Inflammatory macrophage (primary cell): ENCODE data around the gene BRI3.
A peak's percentile ranks its signal among the peaks of the same experiment; 100 is the strongest.

Source experiments
- DNase-seq, 2 donors: peaks; one replicate each; pipeline ENCODE4 v3.0.0-alpha.2; 2020 to 2022

BRI3 gene

DNA sequence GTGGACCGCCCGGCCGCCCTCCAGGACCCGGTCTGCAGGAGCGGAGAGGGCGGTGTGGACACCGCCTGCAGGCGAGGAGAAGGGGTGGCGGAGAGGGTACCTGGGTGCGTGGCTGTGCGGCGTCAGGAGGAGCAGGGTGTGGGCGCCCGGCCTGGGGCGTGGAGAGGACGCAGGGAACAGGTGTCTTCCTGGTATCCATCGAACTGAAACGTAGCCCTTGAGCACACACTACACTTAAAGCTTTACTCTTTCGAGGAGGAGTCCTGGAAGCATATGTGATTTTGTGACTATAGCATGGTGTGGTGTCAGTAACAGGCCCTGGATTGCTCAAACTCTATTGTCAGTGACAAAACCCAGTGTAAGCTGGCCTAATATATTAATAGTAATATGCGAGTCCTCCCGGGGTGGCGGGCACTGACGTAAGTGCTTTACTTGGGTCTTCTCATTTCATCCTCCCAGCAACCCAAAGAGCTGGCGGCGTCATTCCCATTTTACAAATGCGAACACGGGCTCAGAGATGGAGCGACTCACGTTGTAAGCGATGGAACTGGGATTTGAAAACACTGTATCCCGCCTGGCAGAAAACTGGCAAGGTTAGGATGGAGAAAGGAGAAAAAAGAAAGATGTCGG lies 28.9 kb upstream of the BRI3 start:
- peak in 1 of 2 donors; percentile 2 for DNase-seq

DNA sequence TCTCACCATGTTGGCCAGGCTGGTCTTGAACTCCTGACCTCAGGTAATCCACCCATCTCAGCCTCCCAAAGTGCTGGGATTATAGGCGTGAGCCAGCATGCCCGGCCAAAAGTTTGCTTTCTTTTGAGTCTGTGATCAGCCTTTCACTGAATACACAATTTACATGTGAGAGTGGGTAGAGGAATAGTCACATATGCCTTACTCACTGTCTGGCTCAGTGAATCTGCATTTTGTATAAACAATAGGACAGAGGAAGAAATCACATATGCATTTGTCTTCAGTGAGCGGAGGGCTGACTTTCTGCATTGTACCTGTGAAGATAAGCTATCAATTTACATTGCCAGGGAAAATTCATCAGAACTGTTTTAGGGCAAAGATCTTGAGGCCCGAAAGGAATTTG lies 27.0 kb upstream of the BRI3 start:
- peak in 1 of 2 donors; percentile 5 for DNase-seq

GRCh38 chr7:98254951-98255610 lies 26.4 kb upstream of the BRI3 start:
- DNase-seq: peak; percentile 62 to 77

DNA sequence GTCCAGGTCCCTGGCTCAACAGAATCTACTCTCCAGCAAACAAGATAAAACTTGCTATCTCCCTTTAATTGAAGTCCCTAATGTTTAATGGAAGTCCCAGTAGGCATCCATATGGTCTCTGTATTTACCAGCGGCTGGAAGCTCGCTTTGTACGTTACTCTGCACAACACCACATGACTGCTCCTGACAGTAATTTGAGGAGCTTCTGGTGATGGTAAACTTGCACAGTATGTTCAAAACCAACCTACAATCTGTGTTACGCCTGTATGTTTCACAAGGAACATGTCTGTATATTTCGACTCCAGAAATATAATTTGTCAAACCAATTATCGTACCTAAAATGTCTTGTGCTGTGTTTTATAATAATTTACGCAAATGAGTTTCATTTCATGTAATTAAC lies 25.1 kb upstream of the BRI3 start:
- DNase-seq: no peak

GRCh38 chr7:98257701-98258100 lies 23.8 kb upstream of the BRI3 start:
- DNase-seq: no peak

DNA sequence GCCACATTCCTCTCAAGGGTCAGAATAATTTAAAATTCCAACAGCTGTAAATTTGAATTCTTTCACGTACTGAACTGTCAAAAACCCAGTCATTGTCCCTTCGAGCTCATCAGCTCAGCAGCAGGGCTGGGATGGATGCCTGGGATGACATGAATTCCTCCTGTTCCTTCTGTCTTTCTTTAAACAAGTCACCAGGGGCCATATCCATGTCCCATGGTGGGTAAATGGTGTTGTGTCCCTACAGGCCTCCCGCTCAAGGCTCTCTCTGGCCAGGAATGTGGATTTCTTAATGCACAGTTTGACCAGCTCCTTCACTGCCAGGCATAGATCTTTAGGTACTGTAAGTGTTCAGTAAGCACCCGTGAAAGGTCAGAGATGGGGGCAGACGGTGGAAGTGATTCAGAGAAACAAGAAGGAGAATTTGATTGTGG lies 15.6 kb upstream of the BRI3 start:
- no peak for DNase-seq

GRCh38 chr7:98266840-98267239 lies 14.6 kb upstream of the BRI3 start:
- peak; percentile 12 to 44 for DNase-seq

DNA sequence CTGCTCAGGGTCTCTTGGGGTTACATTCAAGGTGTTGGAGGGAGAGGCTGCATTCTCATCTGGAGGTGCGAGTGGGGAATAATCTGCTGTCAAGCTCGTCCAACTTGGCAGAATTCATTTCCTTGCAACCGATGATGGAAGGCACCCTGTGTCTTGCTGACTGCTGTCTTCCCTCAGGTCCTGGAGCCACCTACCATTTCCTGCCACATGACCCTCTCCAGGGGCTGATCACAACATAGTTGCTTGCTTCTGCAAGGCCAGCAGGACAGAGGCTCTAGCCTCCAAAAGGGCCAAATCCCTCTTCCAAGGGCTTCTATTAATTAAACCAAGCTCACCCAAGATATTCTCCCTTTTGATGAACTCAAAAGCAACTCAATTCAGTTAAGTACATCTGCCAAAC lies 14.2 kb upstream of the BRI3 start:
- DNase-seq: peak; percentile 66 to 80

- peak; percentile 86 to 96 for DNase-seq
Observed at GRCh38 chr7:98276241-98276761, 5.2 kb upstream of the BRI3 start.

DNA sequence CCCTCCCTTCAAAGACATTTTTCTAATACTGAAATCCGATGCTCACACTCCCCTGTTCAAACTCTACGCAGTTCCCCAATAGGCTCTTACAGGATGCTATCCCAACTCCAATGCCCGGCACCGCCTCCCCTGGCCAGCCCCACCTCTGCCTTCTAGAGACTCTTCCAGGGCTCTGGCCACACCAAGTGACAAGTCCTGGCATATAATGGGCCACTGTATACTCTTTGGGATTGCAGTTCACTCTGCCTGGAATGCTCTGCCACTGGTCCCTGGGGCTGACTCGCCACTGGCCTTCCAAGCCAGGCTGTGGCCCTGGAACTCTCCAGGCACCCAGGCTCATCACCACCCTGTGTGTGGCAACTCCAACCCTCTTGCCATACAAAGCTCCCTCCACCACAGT lies 3.1 kb upstream of the BRI3 start:
- no peak for DNase-seq

DNA sequence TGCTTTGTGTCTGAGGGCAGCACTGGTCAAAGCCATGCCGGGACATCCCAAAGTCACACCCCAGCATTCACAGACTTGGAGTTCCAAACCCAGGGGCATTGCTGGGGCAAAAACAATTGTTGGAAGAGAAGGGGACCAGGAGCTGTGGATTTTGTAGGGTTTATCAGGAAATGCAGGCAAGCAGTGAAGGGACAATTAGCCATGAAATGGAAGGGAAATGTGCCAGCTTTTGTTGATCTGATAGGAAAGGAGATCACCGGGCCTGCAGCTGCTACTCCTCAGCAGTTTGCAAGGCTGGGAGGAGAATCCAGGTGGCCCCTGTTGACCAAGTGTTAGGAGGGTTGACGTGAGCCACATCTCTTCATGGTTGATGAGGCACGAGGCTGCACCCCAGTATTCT lies 2.5 kb upstream of the BRI3 start:
- no peak for DNase-seq

GRCh38 chr7:98280296-98280695 lies 1.2 kb upstream of the BRI3 start:
- DNase-seq: no peak

DNA sequence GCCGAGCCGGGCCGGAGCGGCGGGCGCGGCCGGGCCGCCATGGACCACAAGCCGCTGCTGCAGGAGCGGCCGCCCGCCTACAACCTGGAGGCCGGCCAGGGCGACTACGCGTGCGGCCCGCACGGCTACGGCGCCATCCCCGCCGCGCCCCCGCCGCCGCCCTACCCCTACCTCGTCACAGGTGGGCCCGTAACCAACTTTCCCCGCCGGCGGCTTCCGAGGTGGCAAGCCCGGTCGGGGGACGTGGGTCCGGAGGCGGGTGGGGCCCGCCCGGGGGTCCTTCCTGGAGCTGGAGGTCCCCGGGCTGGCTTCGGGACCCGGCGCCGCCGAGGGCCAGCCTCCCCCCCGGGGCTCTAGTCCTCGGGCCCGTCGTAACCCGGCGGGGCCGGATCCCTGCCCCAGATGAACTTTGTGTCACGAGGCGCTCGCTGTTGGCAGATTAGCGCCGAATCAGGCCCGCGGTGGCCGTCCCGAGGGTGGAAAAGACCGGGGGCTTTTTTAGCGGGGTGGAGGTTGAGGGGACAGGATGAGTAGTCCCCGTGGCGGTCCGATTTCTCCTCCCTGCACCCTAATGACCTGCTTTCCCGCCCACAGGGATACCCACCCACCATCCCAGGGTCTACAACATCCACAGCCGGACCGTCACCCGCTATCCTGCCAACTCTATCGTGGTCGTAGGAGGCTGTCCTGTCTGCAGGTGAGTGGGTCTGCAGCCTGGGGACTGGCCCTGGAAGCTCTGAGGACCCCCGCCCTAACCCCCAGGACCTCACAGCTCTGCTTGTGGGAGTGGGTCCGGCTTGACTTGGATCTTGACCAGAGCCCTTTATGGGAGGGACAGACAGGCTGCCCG lies 496 bp downstream of the BRI3 start:
- peak in 1 of 2 donors; percentile 61 for DNase-seq

DNA sequence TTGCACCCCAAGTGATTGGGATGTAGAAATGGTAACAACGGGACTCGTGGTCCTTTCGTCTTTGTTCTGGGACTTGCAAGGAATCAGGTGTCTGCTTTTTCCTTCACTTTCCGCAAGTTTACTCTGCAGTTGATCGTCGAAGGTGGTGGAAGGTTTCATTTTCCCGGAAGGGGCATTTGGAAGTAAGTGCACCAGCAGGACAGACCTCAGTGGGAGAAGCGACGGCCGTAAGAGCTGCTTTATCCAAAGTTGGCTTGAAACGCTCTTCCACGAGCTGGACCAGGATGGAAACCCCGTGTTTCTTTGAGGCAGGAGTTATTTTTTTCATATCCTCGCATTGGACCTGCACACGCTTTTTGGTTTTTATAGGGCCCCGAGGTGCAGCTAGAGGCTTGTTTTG lies 1.2 kb downstream of the BRI3 start:
- no peak for DNase-seq

- peak; percentile 98 for DNase-seq
Observed at GRCh38 chr7:98283127-98283886, 1.8 kb downstream of the BRI3 start.

DNA sequence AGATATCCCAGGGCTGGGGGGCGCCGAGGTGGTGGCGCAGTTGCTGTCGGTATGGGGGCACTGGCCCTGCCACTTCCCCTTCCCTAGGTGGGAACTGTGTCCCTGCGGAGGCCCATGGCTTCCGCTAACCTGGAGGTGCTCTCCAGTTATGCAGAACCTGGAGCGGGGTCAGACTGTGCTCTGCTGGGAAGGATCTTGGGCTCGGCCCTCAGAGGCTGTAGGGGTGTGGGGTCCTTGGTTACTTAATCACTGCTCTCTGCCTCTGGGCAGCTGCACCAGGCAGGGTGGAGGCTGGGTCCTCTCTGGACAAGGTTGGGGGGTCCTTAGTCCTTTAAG lies 2.4 kb downstream of the BRI3 start:
- peak in 1 of 2 donors; percentile 49 for DNase-seq

DNA sequence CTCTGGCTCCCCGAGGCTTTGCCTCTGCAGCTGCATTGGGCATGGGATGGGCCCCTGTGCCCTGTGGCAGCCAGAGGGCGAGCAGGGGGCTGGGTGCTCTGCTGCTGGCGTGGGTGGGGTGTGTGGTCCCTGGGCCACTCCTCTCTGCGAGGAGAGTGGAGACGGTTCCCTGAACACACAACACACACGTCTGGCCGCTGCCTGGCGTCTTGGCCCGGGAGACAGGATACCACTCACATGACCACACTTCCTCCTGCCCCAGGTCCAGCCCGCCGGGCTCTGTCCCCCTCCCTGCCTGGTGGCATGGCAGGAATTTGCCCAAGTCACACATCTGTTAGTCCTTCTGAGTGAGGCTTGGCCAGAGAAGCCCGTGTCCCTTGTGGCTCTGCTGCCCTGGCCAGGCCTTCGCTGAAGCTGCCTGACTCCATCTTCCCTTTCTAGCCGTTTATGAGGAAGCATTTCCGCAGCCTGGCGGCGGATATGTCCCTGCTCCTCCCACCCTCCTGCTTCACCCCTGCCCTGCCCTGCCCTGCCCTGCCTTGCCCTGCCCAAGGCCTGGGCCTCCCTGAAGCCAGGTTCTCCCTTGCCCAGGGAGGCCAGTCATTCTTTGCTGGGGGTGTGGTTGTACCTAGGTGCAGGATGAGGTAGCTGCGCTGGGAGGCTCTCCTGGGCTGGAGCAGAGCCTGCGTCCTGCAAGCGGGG lies 3.0 kb downstream of the BRI3 start:
- peak; percentile 93 to 94 for DNase-seq

- DNase-seq: peak; percentile 40 to 61
Observed at GRCh38 chr7:98285157-98286092, 3.9 kb downstream of the BRI3 start.

GRCh38 chr7:98286093-98286539 lies 4.6 kb downstream of the BRI3 start:
- peak; percentile 91 to 94 for DNase-seq

- DNase-seq: no peak
Observed at GRCh38 chr7:98286701-98287485, 5.4 kb downstream of the BRI3 start.
